Thoracic aorta (tissue), 2 donors: ENCODE results near the gene ADPRHL1. TPM values are rescaled to one million over a fixed set of nuclear protein-coding genes. Genes with fewer than 3 reads are reported as not detected.
"Not testable (repeated sequence)": the region's sequence is repeated elsewhere in the genome, so short reads cannot be mapped to it uniquely, and the experiment has no call there.

Experiments used
- ATAC-seq: fragments of 150-250 bp; one replicate; pipeline ENCODE4 v1.8.0; 2017; ENCODE audit warnings: low read depth; ENCODE audit not compliant: insufficient number of reproducible peaks, low FRiP score
- DNase-seq: peaks from one replicate; pipeline ENCODE4 v3.0.0-alpha.2; 2020; ENCODE audit warnings: low spot score
- H3K27ac ChIP-seq, 2 donors: fragments of 200-600 bp; sonication (generic); 1 replicate in 1 of 2; 2 replicates in 1 of 2; pipeline ENCODE4 v1.5.1; 2016; ENCODE audit warnings: mild to moderate bottlenecking in 2 of 2, moderate library complexity in 2 of 2
- H3K27me3 ChIP-seq: fragments of 200-600 bp; sonication (generic); replicated peaks from 2 replicates; pipeline ENCODE4 v1.6.0; 2016; ENCODE audit warnings: mild to moderate bottlenecking; ENCODE audit not compliant: insufficient read depth
- H3K36me3 ChIP-seq: fragments of 200-600 bp; sonication (generic); one replicate; pipeline ENCODE4 v1.5.1; 2016
- H3K4me1 ChIP-seq, 2 donors: fragments of 200-600 bp; sonication (generic); 1 replicate in 1 of 2; 2 replicates in 1 of 2; pipeline versions ENCODE4 v1.5.1 to v1.6.0; 2016; ENCODE audit warnings: low read depth in 2 of 2, mild to moderate bottlenecking in 1 of 2; ENCODE audit not compliant: control insufficient read depth in 1 of 2
- H3K4me3 ChIP-seq: fragments of 200-600 bp; sonication (generic); 2 replicates; pipeline ENCODE4 v1.5.1; 2016; ENCODE audit warnings: mild to moderate bottlenecking
- H3K9me3 ChIP-seq: fragments of 200-600 bp; sonication (generic); 2 replicates; pipeline ENCODE4 v1.5.1; 2016
- total RNA-seq, 2 donors: library from RNA; depleted of rRNA; stranded (reverse); fragments of >200 nt; gene quantifications; one replicate each; pipeline versions ENCODE4 v1.1.0 to v1.2.3, GENCODE V29; 2016
- TF ChIP-seq, protein P1 (sequence below): fragments of 200-600 bp; sonication (generic); IDR thresholded peaks from one replicate; pipeline ENCODE4 v1.5.1; 2019; ENCODE audit warnings: antibody characterized with exemption

Gene ADPRHL1
- total RNA-seq, 2 donors from 2014 or later: 11.8 to 12.6 TPM

DNA sequence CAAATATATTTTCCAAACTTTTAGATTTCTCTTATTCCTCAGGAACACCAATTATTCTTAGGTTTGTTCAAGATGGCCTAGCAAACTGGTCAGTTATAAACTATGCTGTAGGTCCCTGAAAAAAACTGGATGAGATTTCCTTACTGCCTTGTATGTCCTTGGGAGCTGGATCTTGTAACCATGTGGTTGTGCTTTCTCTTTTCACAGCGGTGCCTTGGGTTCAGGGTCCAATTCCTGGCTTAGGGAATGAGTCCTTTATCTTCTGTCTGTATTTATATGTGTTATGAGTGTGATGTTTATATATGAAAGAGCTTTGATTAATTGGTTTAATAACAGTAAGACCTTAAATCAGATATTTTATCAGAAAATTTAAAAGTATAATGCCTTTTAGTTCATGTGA, 65.9 kb downstream of the ADPRHL1 start:
- Histone ChIP-seq H3K9me3 (peaks cover 9% of the 10 kb centered on the region), H3K36me3 (no peaks in the 10 kb centered on the region), H3K27me3 (no peaks in the 10 kb centered on the region), H3K27ac (no peak overlapping the region), H3K4me3 (no peak overlapping the region), H3K4me1 (no peaks in the 10 kb centered on the region)
- TF ChIP-seq, protein P1, sequence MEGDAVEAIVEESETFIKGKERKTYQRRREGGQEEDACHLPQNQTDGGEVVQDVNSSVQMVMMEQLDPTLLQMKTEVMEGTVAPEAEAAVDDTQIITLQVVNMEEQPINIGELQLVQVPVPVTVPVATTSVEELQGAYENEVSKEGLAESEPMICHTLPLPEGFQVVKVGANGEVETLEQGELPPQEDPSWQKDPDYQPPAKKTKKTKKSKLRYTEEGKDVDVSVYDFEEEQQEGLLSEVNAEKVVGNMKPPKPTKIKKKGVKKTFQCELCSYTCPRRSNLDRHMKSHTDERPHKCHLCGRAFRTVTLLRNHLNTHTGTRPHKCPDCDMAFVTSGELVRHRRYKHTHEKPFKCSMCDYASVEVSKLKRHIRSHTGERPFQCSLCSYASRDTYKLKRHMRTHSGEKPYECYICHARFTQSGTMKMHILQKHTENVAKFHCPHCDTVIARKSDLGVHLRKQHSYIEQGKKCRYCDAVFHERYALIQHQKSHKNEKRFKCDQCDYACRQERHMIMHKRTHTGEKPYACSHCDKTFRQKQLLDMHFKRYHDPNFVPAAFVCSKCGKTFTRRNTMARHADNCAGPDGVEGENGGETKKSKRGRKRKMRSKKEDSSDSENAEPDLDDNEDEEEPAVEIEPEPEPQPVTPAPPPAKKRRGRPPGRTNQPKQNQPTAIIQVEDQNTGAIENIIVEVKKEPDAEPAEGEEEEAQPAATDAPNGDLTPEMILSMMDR: no peak
- DNase-seq (no peak), ATAC-seq (no peak)

DNA sequence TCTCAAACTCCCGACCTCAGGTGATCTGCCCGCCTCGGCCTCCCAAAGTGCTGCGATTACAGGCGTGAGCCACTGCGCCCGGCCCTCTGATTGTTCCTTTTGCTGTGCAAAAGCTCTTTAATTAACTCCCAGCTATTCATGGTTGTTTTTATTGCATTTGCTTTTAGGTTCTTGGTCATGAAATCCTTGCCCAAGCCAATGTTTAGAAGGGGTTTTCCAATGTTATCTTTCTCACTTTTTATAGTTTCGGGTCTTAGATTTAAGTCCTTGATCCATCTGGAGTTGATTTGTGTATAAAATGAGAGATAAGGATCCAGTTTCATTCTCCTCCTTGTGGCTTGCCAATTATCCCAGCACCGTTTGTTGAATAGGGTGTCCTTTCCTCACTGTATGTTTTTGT, 70.2 kb downstream of the ADPRHL1 start:
- no peak for ATAC-seq
- TF ChIP-seq, protein P1: no peak
- DNase-seq: no peak

DNA sequence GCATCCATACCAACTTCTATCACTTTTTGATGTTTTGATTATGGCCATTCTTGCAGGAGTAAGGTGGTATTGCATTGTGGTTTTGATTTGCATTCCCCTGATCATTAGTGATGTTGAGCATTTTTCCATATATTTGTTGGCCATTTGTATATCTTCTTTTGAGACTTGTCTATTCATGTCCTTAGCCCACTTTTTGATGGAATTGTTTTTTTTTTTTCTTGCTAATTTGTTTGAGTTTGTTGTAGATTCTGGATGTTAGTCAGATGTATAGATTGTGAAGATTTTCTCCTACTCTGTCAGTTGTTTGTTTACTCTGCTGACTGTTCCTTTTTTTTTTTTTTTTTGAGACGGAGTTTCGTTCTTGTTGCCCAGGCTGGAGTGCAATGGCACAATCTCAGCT, 70.7 kb downstream of the ADPRHL1 start:
- not testable (repeated sequence) for H3K9me3 ChIP-seq, H3K4me1 ChIP-seq, H3K27ac ChIP-seq, H3K36me3 ChIP-seq, ATAC-seq, H3K4me3 ChIP-seq, DNase-seq, H3K27me3 ChIP-seq

More for the DNA sequence above, 70.2 kb downstream of the ADPRHL1 start:
- Histone ChIP-seq H3K36me3 (no peaks in the 10 kb centered on the region), H3K27ac (no peak overlapping the region), H3K4me3 (no peak overlapping the region), H3K27me3 (no peaks in the 10 kb centered on the region), H3K4me1 (no peaks in the 10 kb centered on the region), H3K9me3 (peaks cover 9% of the 10 kb centered on the region)

DNA sequence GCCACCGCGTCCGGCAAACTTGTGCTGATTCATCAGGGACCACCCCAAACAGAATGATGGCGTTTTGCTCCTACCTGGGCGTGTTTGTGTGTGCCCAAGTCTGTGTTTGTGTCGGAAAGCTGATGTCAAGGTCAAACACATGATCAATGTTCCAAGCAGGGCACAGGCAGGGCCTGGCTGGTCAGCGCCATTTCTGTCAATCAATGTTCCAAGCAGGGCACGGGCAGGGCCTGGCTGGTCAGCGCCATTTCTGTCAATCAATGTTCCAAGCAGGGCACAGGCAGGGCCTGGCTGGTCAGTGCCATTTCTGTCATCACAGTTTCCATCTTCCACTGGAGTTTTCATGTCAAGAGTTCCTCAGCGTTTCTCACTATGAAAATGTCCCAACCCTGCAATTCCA, 74.5 kb downstream of the ADPRHL1 start:
- Histone ChIP-seq H3K4me3 (no peak overlapping the region), H3K4me1 (no peaks in the 10 kb centered on the region), H3K9me3 (no peaks in the 10 kb centered on the region), H3K27ac (no peak overlapping the region), H3K36me3 (no peaks in the 10 kb centered on the region), H3K27me3 (no peaks in the 10 kb centered on the region)
- ATAC-seq (no peak), DNase-seq (no peak)
- TF ChIP-seq, protein P1: no peak

DNA sequence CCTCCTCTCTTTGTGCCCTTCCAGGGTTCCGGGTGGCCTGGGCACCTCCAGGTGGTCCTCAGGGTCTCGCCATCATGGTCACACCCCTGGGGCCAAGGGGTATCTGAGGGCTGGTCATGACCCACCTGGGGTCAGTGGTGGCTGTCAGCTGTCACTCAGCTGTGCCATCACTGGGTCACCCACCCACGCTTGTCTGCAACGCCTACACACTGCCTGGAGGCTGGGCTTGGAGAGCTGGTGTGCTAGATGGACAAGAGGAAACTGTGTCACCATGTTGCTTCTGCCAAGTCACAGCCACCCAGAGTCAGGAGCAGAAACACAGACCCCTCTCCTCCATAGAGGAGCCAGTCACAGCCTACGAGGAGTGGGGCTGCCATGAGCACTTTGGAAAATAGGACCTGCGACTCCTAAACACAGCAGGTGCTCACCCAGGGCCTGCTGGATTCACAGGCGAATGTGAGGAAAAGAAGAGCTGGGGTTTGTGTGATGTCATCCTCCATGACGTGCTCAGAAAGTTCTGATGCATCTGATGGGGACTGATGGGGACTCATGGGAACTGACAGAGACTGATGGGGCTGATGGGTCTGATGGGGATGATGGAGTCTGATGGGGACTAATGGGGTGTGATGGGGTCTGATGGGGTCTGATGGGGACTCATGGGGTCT, 78.6 kb downstream of the ADPRHL1 start:
- Histone ChIP-seq H3K4me3 (no peak overlapping the region), H3K36me3 (no peaks in the 10 kb centered on the region), H3K27me3 (no peaks in the 10 kb centered on the region), H3K4me1 (no peaks in the 10 kb centered on the region), H3K27ac (no peak overlapping the region), H3K9me3 (no peaks in the 10 kb centered on the region)
- DNase-seq: no peak
- no peak for ATAC-seq
- TF ChIP-seq, protein P1: no peak
